ENCODE measurements around the gene CCDC116.
"Not testable (repeated sequence)": the region's sequence is repeated elsewhere in the genome, so short reads cannot be mapped to it uniquely, and the experiment has no call there.

Gene CCDC116

GRCh38 chr22:21652547-21653545 is 20.3 kb downstream of the CCDC116 start:
- no peak for DNase-seq

- no peak for DNase-seq
Observed at GRCh38 chr22:21657020-21657359, 24.4 kb downstream of the CCDC116 start.

DNA sequence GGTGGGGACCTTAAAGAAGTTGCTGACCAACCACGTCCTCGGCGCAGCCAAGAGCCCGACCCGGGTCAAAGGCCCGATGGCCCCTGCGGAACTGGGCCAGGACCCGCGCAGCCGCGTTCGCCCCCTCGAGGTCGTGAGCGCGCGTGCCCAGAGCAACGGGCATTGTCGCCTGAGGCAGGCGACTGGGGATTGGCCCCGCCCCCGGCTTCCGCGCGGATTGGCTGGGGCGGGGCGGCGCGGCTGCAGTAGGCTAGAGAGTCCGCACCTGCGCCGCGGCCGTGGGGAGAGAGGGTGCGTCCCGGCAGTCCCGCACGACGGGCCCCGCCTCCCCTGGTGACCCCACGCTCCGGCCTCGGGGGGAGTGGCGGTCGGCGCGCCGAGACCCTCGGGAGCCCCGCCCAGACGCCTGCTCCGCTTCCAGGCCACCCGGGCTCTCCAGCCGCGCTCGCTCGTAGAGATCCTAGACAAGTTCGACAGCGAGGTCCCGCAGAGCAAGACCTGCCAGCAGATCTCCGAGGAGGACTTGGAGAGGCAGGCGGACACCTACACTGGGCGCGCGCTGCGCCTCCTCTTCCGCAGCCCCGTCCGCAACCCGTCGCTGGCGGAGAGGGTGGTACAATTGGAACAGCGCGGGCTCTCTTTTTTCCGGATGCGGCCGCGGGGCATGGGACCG is 24.9 kb downstream of the CCDC116 start:
- DNase-seq: peak; percentile 63

DNA sequence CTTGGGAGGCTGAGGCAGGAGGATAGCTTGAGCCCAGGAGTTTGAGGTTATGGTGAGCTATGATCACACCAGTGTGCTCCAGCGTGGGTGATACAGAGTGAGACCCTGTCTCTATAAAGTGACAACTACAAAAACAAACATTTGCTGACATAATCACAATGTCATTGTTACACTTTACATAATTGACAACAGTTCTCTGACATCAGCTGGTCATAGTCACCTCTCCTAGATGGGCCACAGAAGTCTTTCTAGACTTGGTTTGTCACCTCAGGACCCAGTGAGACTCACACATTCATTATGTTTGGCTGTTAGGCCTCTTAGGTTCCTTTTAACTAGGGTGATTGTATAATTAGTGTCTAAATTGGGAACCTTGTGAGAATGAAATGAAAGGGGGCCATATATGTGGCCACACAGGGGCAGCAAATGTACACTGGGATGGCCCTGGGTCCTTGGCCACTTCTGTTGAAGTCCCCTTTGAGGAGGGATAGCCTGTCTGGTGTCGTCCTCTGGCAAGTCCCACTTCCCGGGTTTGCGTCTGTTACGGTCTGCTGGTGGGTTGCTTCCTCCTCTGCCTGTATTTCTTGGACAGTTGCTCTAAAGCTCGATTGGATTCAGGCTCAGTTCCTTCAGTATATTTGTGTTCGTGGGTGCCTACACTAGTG is 27.4 kb downstream of the CCDC116 start:
- no peak for DNase-seq

- no peak for DNase-seq
Observed at GRCh38 chr22:21660904-21661303, 28.3 kb downstream of the CCDC116 start.

DNA sequence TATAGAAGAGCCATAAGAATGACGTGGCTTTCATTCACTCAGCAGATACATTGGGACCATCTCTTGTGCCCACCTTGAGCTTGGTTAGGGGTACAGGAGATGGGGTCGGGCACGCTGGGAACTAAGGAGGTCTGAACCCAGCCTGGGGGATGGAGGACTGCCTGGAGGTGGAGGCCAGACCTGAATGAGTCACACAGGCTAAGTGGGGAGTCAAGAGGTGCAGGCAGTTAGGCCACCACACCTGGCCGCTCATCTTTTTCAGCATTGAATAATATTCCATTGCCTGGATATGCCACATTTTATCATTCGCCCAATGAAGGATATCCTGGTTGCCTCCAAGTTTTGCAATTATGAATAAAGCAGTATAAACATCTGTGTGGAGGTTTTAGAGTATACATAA is 29.4 kb downstream of the CCDC116 start:
- DNase-seq: no peak

DNA sequence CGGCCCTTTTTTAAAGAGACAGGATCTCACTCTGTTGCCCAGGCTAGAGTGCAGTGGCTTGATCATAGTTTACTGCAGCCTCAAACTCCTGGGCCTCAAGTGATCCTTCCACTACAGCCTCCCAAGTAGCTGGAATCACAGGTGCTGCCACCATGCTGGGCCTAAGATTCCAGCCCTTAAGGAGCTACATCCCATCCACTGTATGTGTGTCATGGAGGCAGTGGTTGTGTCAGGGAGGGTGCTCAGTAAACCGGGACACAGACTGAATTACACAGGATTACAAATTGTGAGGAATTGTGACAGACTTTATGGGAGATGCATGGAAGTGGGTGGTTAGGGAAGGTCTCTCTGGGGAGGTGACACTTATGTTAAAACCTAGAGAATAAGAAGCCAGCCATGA is 31.2 kb downstream of the CCDC116 start:
- no peak for DNase-seq

DNA sequence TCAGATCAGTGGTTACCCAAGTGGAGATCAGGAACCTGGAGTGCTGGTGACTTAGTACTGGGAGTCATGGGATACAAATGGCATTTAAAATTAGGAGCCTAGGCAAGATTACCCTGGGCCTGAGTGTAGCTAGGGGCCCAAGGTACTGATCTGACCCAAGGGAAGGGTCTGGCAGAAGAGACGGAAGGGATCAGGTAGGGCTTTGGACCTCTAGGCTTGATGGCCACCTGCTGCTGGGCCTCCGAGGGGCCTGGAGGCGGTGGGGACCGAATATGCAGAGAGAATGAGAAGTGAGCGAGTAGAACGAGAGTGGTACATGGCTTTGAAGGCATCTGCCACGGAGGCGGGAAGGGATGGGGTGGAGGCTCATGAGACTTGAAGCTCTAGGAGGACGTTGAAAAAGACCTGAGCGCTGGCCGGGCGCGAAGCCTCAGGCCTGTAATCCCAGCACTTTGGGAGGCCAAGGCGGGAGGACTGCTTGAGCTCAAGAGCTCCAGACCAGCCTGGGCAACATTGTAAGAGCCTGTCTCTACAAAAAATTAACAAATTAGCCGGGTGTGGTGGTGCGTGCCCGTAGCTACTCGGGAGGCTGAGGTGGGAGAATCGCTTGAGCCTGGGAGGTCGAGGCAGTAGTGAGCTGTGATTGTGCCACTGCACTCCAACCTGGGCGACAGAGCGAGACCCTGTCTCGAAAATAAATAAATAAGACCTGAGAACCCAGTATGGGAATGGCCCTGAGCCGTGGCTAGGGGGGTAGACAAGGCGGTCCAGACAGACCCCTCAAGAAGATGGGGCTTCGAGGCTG is 32.7 kb downstream of the CCDC116 start:
- DNase-seq: no peak

GRCh38 chr22:21666786-21667185 is 34.2 kb downstream of the CCDC116 start:
- DNase-seq: no peak

- no peak for DNase-seq
Observed at GRCh38 chr22:21669026-21669425, 36.5 kb downstream of the CCDC116 start.

DNA sequence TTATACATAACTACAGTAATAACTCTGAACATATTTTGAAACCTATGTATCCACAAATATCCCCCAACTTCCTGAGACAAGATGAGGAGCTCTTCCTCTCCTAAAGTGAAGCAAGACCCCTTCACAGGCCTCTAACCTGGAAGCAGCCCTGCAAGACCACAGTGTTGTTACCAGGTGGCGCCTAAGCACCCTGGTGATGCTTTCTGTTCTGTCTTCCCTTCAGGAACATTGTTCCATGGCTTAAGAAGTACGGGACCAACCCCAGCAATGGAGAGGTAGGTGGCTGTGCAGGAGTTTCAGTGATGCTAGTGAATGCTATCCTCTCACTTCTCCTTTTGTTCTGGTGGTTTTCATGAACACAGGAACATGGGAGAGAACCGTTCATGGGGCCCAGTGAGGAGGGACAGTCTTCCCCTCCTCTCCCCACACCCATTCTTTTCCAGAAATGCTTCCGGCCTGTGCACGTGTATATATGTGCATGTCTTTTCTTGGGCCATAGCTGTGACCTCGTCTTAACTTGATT is 39.6 kb downstream of the CCDC116 start:
- no peak for DNase-seq

DNA sequence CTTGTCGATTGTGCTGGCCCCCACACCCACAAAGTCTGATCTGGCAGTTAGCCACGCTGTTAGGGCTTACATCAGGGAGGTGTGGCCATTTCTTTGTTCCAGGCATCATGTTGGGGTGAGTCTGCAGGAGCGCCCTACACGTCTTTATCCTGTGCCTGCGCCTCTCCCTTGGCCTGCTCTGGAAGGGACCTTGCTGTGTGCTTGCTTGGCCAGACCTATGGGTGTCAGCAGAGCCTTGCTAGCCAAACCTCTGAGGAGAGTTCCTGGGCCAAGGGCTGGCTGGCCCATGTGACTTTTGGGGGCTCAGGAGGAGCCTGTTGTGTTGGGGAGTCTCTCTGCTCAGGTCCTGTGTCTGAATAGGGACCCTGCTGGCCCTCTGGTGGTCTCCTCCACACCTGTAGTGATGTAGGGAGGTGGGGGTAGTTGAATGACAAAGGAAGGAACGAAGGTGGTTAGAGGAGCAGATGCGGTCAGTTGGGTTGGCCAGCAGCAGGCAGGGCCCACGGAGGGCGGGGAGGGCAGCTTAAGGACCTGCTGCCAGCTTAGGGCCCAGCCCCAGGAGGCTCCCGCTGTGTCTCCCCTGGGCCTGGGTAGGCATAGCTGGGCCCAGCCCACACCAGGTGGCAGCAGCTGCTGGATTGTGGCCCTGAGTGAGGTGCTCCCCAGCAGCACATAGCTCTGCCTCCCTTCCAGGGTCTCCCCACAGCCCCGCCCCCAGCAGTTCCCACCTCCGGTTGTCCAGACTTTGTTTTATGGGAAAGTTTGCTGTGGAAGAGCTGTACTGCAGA is 41.2 kb downstream of the CCDC116 start:
- no peak for DNase-seq

DNA sequence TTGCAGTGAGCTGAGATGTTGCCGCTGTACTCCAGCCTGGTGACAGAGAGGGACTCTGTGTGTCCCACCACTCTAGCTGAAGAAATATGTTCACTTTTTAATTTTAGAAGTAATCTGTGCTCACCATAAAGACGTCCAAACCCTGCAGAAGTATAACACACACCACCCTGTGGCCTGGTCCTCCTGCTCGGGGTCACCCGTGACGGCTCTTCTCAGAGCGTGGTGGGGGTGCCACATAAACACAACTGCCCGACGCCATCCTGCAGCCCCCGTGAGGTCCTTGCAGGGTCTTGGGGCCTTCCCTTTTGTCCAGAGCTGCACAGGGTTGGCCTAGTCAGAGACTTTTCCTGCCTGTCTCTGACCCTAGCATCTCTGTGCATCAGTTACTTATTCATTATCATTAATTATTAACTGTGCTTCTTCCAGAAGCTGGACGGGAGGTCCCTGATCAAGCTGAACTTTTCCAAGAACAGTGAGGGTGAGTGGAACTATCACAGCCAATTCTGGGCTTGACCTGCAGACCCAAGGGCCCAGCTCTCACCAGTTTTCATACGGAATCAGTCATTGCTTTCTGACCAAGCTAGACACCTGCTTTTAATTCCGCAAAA is 42.2 kb downstream of the CCDC116 start:
- no peak for DNase-seq

DNA sequence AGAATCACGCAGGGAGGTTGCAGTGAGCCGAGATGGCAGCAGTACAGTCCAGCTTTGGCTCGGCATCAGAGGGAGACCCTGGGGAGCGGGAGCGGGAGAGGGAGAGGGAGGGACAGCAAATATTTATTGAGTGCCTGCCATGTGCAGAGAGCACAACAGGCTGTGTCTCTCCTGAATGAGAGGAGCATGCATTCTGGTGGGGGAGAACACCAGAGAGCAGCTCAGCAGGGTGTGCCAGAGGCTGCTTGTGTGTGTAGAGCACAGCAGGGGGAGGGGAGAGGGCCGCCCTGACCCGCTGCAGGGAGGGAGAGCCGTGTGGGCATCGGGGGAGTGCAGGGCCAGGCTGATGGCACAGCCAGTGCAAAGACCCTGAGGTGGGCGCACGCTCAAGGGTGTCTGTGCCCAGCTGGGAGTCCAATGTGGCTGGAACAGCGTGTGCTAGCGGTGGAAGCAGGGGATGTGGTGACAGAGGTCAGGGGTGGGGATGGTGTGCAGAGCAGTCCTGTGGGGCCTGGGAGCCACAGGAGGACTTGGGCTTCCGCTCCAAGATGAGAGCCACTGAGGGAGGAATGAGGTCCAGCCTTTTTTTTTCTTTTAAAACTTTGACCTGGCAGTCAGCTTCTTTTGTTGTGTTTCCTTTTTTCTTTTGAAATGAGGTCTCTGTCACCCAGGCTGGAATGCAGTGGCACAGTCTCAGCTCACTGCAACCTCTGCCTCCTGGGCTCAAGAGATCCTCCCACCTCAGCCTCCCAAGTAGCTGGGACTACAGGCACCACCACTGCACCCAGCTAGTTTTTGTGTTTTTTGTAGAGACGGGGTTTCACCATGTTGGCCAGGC is 45.3 kb downstream of the CCDC116 start:
- DNase-seq: no peak

GRCh38 chr22:21678842-21679241 is 46.3 kb downstream of the CCDC116 start:
- not testable (repeated sequence) for DNase-seq

DNA sequence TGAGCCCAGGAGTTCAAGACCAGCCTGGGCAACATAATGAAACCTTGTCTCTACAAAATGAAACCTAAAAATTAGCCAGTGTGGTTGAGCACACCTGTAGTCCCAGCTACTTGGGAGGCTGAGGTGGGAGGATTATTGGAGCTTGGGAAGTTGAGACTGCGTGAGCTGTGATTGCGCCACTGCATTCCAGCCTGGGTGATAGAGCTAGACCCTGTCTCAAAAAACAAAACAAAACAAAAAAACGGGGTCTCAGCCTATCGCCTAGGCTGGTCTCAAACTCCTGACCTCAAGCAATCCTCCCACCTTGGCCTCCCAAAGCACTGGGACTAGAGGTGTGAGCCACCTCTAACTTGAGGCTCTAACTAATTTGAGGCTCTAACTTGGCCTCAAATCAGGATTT is 46.8 kb downstream of the CCDC116 start:
- no peak for DNase-seq

DNA sequence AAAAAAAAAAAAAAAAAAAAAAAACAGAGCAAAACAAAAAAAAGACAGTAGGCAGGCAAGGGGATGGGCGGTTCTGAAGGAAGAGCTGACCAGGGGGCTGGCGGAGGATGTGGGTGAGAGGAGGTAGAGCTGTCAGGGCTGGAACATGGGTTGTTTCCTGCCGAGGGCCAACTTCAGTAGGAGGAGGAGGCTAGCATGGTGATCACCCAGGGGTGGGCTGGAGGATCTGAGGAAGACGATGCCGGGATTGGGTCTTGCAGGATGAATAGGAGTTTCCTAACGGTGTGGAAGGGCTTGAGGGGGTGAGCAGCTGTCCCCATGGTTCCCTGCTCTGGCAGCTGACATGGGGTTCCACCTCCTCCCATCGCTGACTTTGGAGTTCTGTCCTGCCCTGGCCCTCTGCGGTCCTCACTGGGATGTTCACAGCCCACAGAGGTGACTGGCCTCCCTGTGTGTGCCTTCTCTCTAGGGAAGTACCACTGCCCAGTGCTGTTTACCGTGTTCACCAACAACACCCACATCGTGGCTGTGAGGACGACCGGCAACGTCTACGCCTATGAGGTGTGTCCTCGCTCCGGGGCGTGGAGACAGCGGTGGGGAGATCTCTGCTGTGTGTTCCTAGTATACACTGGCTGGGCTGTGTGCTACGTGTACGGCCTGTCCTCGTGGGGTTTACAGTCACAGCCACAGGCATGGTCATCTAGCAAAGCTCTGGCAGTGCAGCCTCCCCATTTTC is 48.4 kb downstream of the CCDC116 start:
- no peak for DNase-seq

GRCh38 chr22:21681566-21682370 is 49.2 kb downstream of the CCDC116 start:
- no peak for DNase-seq

Measured in left hindlimb (tissue), 1 donor.